ENCODE measurements around the gene ZNHIT1. TPM values are rescaled to one million over a fixed set of nuclear protein-coding genes. Genes with fewer than 3 reads are reported as not detected.

Gene ZNHIT1
- total and polyA plus RNA-seq, 2 of the 8 experiments (the other 6 are each of a cell fraction or from before 2014, with no cell fraction given), result 38.2 to 61.7 TPM

- no peak for TF ChIP-seq ATF2 (IDR thresholded peaks at IDR 0.05; ENCODE audit: low read length)
- no peak for TF ChIP-seq JUN (IDR thresholded peaks at IDR 0.05; ENCODE audit: low read depth, low read length)
- no peak for TF ChIP-seq TEAD4 (IDR thresholded peaks at IDR 0.05; ENCODE audit: low read depth, low read length)
Observed at GRCh38 chr7:101237206-101238067, 19.5 kb downstream of the ZNHIT1 start, which contains the start of gene CLDN15 (continued).
